ENCODE measurements around the gene COL24A1. TPM values are rescaled to one million over a fixed set of nuclear protein-coding genes. Genes with fewer than 3 reads are reported as not detected.
"Not testable (repeated sequence)": the region's sequence is repeated elsewhere in the genome, so short reads cannot be mapped to it uniquely, and the experiment has no call there.

COL24A1 gene
- total RNA-seq, 4 donors from 2014 or later = 3.7 to 5.3 (median 4.4) TPM

DNA sequence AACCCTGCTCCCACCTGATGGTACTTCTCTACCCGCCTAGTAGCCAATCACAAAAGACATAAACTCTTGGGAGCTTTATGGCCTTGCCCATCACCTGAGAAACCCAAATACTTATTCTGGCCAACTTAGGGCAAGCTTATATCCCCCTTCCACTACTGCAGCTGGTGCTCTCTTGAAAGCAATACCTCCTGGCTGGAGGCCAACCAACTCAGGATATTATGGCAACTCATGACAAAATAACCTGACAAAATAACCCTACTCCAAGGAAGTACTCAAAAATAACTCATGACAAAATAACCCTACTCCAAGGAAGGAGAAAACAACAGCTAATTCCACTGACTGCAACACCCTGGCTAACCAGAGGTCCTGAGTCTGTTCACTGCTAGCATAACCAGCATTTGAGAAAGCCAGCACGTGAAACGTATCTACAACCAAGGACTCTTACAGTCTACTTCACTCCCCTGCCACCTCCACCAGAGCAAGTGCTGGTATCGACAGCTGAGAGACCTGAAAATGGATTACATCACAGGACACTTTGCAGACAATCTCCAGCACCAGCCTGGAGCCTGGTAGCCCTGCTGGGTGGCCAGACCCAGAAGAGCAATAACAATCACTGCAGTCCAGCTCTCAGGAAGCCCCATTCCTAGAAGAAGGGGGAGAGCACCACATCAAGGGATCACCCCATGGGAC is 179.9 kb downstream of the COL24A1 start:
- DNase-seq (ENCODE audit: extremely low spot score) = no peak
- Histone ChIP-seq H3K27me3 (no peaks in the 10 kb centered on the region), H3K27ac (replicated peaks in 1 of 4) (no peak overlapping the region), H3K4me3 (no peak overlapping the region), H3K9me3 (no peaks in the 10 kb centered on the region), H3K36me3 (no peaks in the 10 kb centered on the region), H3K4me1 (no peaks in the 10 kb centered on the region)
- intact Hi-C loops (cut with DNase I) = no loop called here
- 100% methylated on average over 4 of the region's 4 CpGs for WGBS
- TF ChIP-seq, protein P1, sequence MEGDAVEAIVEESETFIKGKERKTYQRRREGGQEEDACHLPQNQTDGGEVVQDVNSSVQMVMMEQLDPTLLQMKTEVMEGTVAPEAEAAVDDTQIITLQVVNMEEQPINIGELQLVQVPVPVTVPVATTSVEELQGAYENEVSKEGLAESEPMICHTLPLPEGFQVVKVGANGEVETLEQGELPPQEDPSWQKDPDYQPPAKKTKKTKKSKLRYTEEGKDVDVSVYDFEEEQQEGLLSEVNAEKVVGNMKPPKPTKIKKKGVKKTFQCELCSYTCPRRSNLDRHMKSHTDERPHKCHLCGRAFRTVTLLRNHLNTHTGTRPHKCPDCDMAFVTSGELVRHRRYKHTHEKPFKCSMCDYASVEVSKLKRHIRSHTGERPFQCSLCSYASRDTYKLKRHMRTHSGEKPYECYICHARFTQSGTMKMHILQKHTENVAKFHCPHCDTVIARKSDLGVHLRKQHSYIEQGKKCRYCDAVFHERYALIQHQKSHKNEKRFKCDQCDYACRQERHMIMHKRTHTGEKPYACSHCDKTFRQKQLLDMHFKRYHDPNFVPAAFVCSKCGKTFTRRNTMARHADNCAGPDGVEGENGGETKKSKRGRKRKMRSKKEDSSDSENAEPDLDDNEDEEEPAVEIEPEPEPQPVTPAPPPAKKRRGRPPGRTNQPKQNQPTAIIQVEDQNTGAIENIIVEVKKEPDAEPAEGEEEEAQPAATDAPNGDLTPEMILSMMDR (IDR thresholded peaks at IDR 0.05) = no peak
- TF ChIP-seq POLR2AphosphoS5 (IDR thresholded peaks at IDR 0.05) (no peak), POLR2A (IDR thresholded peaks at IDR 0.05; ENCODE audit: low read depth) (no peak), EP300 (IDR thresholded peaks at IDR 0.05) (no peak)

DNA sequence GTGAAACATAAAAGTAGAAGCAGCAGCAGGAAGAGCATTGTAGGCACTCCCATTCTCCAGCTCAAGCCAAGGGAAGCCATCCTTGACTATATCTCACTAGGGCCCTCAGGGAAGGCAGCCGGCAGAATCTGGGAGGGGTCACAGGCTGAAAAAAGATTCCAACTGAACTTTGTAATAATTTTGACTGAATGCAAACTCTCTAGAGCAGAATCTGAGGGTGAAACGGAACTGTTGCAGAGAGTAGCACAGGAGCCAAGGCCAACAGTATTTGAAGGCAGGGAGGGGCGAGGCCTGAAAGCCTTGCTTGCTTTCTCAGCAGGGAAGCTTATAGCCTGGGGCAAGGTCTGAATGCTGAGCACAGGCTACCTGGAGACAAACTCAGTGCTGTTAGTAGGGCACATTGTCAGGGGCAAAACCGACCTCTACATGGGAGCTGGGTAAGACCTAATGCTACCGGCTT is 180.6 kb downstream of the COL24A1 start:
- Histone ChIP-seq H3K36me3 (no peaks in the 10 kb centered on the region), H3K27me3 (no peaks in the 10 kb centered on the region), H3K27ac (replicated peaks in 1 of 4) (no peak overlapping the region), H3K9me3 (no peaks in the 10 kb centered on the region), H3K4me1 (no peaks in the 10 kb centered on the region), H3K4me3 (no peak overlapping the region)
- no peak for TF ChIP-seq EP300 (IDR thresholded peaks at IDR 0.05)
- no peak for TF ChIP-seq POLR2AphosphoS5 (IDR thresholded peaks at IDR 0.05)
- TF ChIP-seq POLR2A (IDR thresholded peaks at IDR 0.05; ENCODE audit: low read depth) = no peak
- TF ChIP-seq, protein P1 (IDR thresholded peaks at IDR 0.05) = no peak
- intact Hi-C loops (cut with DNase I) = no loop called here
- WGBS = 81% methylated on average over 5 of the region's 5 CpGs
- DNase-seq (ENCODE audit: extremely low spot score) = no peak

DNA sequence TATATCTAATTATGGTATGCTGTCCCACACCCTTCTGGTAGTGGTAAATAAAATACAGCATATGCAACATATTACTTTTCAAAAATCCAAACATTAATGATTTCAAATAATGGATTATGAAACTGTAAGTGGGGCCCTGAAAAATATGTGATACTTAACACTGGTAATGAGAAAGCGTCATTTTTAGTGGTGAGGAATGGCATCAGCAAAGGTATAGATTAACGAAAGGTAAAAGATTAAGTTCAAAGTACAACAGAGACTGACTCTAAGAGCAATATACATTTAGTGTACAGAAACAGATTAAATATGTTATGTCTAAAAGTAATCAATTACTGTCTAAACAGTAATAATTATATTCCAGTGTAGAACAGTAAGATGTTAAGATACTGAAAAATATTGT is 194.1 kb downstream of the COL24A1 start:
- TF ChIP-seq, protein P1 (IDR thresholded peaks at IDR 0.05) = no peak
- TF ChIP-seq POLR2A (IDR thresholded peaks at IDR 0.05; ENCODE audit: low read depth) (no peak), EP300 (IDR thresholded peaks at IDR 0.05) (no peak), POLR2AphosphoS5 (IDR thresholded peaks at IDR 0.05) (no peak)
- no peak for DNase-seq (ENCODE audit: extremely low spot score)
- H3K27me3 ChIP-seq = no peaks in the 10 kb centered on the region
- no peaks in the 10 kb centered on the region for H3K36me3 ChIP-seq
- no peak overlapping the region for H3K4me3 ChIP-seq
- H3K27ac ChIP-seq (replicated peaks in 1 of 4) = no peak overlapping the region
- intact Hi-C loops (cut with DNase I) = no loop called here
- no peaks in the 10 kb centered on the region for H3K4me1 ChIP-seq
- WGBS = 94% methylated on average over 2 of the region's 2 CpGs
- H3K9me3 ChIP-seq = no peaks in the 10 kb centered on the region

DNA sequence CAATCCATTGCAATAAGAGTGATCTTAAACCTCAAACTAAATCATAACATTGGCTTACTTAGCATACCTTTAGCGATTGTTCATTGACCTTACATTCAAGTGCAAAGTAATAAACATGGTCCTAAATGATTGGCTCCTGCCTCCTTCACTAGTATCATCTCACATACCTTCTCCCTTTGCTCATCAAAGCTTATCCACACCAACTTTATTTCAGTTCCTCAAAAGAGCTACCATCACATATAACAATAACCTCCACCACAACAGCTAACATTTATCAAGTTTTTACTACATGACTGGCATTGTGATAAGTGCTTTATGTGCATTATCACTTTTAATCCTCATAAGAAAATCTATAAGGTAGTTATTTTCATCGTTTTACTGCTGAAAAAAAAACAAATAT is 198.8 kb downstream of the COL24A1 start:
- Histone ChIP-seq H3K27me3 (no peaks in the 10 kb centered on the region), H3K4me1 (no peaks in the 10 kb centered on the region), H3K27ac (replicated peaks in 1 of 4) (no peak overlapping the region), H3K36me3 (no peaks in the 10 kb centered on the region), H3K4me3 (no peak overlapping the region), H3K9me3 (no peaks in the 10 kb centered on the region)
- TF ChIP-seq EP300 (IDR thresholded peaks at IDR 0.05) (no peak), POLR2A (IDR thresholded peaks at IDR 0.05; ENCODE audit: low read depth) (no peak), POLR2AphosphoS5 (IDR thresholded peaks at IDR 0.05) (no peak)
- TF ChIP-seq, protein P1 (IDR thresholded peaks at IDR 0.05) = no peak
- no peak for DNase-seq (ENCODE audit: extremely low spot score)
- intact Hi-C loops (cut with DNase I) = no loop called here
- 84% methylated on average over 2 of the region's 2 CpGs for WGBS

DNA sequence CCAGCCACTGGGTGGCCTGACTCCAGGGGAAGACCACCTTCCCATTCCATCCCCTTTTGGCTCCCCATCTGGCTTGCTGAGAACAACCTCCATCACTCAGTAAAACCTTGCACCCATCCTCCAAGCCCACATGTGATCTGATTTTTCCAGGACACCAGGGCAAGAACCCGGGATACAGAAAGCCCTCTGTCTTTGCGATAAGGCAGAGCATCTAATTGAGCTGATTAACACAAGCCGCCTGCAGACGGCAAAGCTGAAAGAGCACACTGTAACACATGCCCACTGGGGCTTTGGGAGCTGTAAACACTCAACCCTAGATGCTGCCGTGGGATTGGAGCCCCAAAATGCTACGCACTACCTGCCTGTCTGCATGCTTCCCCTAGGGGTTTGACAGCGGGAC is 201.4 kb downstream of the COL24A1 start:
- DNase-seq (ENCODE audit: extremely low spot score); H3K36me3 ChIP-seq; H3K4me1 ChIP-seq; H3K27ac ChIP-seq (replicated peaks in 1 of 4); H3K4me3 ChIP-seq; H3K9me3 ChIP-seq; intact Hi-C loops (cut with DNase I); H3K27me3 ChIP-seq: not testable (repeated sequence)
- WGBS = 88% methylated on average over 7 of the region's 7 CpGs
